Tibial nerve (tissue), 4 donors: ENCODE results near the gene STOX2. TPM values are rescaled to one million over a fixed set of nuclear protein-coding genes. Genes with fewer than 3 reads are reported as not detected.

ENCODE experiments used
- DNase-seq, 2 donors: peaks; one replicate each; pipeline ENCODE4 v3.0.0-alpha.2; 2019; ENCODE audit warnings: low spot score in 2 of 2
- H3K27ac ChIP-seq, 4 donors: fragments of 200-600 bp; sonication (generic) in 3 of 4; one replicate each; pipeline ENCODE4 v1.5.1; 2017 to 2019; ENCODE audit warnings: mild to moderate bottlenecking in 1 of 4
- H3K27me3 ChIP-seq, 2 donors: fragments of 200-600 bp; sonication (generic) in 1 of 2; one replicate each; pipeline versions ENCODE4 v1.5.1 to v1.6.0; 2017 to 2019
- H3K36me3 ChIP-seq, 3 donors: fragments of 200-600 bp; sonication (generic); one replicate each; pipeline ENCODE4 v1.5.1; 2018 to 2019
- H3K4me1 ChIP-seq, 4 donors: fragments of 200-600 bp; sonication (generic) in 3 of 4; one replicate each; pipeline ENCODE4 v1.5.1; 2017 to 2019
- H3K4me3 ChIP-seq, 4 donors: fragments of 200-600 bp; sonication (generic) in 3 of 4; one replicate each; pipeline ENCODE4 v1.5.1; 2017 to 2019; ENCODE audit warnings: mild to moderate bottlenecking in 1 of 4, moderate library complexity in 1 of 4
- H3K9me3 ChIP-seq, 4 donors: fragments of 200-600 bp; sonication (generic) in 3 of 4; one replicate each; pipeline ENCODE4 v1.5.1; 2017 to 2019
- CTCF ChIP-seq, 5 experiments: fragments of 200-600 bp in 3 of 5; fragments of 450-650 bp in 2 of 5; sonication (generic) in 3 of 5; IDR thresholded peaks; one replicate each; pipeline ENCODE4 v1.5.1; 2016 to 2019; ENCODE audit warnings: antibody characterized with exemption in 5 of 5, mild to moderate bottlenecking in 3 of 5, moderate library complexity in 2 of 5
- EP300 ChIP-seq, 2 donors: sonication (generic); formaldehyde crosslinking; IDR thresholded peaks; one replicate each; pipeline ENCODE4 v1.6.1; 2017; ENCODE audit warnings: antibody characterized with exemption in 2 of 2, mild to moderate bottlenecking in 1 of 2
- POLR2A ChIP-seq, 2 donors: fragments of 450-650 bp; IDR thresholded peaks; one replicate each; pipeline ENCODE4 v1.6.1; 2017; ENCODE audit warnings: antibody characterized with exemption in 2 of 2, mild to moderate bottlenecking in 2 of 2, moderate library complexity in 2 of 2
- WGBS, 2 donors: methylation state at CpG; one replicate each; pipeline ENCODE4 v1.1.5; 2018; 5-methylcytosine and 5-hydroxymethylcytosine counted together
- total RNA-seq, 4 donors: library from RNA; depleted of rRNA; stranded (reverse); fragments of >200 nt; gene quantifications; one replicate each; pipeline ENCODE4 v1.1.0, GENCODE V29; 2016

STOX2 gene
- total RNA-seq, 4 donors from 2014 or later, result 11.9 to 28.6 (median 17.9) TPM

DNA sequence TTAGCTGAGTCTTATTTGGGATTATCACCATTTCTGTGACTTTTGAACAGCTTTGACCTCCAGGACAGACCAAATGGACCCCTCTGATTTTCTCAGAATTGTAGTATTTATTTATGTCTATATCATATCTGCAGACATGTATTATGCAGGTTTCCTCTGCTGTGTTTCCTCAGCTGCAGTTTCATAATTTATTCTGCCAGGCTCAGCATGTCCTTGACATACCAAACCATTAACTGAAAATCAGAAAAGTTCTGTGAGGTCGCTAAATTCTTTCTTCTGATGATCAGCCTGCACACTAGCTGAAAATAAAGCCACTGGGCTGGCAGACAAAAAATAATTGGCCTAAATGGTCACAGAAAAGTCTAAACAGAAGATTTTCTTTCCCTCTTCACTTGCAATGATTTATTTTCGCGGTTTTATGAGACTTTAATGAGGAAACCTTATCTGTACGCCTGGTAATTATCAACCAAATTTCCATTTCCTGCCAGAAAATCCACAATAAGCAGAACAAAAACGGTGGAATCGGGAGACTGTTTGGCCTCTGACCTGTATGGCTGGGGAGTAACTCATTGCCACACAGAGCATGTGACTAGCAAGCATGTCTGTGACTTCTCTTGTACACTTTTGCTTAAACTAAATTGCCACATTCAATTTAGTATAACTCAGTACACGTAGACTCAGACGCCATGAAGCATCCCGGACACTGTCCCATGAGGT lies 161.6 kb downstream of the STOX2 start:
- peaks cover 0 to 7% (median 2%) of the 10 kb centered on the region in 4 donors for H3K9me3 ChIP-seq
- peaks cover 0 to 9% (median 0%) of the 10 kb centered on the region in 3 donors for H3K36me3 ChIP-seq
- H3K4me3 ChIP-seq, result no peak overlapping the region
- no peak for DNase-seq
- 48 to 53% methylated on average over 9 of the region's 9 CpGs for WGBS, 2 donors
- TF ChIP-seq CTCF (IDR thresholded peaks at IDR 0.05), result no peak
- TF ChIP-seq EP300 (IDR thresholded peaks at IDR 0.05), result no peak
- TF ChIP-seq POLR2A (IDR thresholded peaks at IDR 0.05), result no peak
- no peaks in the 10 kb centered on the region for H3K27me3 ChIP-seq
- H3K4me1 ChIP-seq, result no peaks in the 10 kb centered on the region
- no peak overlapping the region for H3K27ac ChIP-seq

GRCh38 chr4:184067931-184068554 lies 162.9 kb downstream of the STOX2 start:
- Histone ChIP-seq H3K9me3 (peaks cover 0 to 20% (median 5%) of the 10 kb centered on the region in 4 donors), H3K36me3 (peaks cover 0 to 17% (median 0%) of the 10 kb centered on the region in 3 donors), H3K27me3 (no peaks in the 10 kb centered on the region), H3K27ac (no peak overlapping the region), H3K4me1 (no peaks in the 10 kb centered on the region), H3K4me3 (no peak overlapping the region)
- TF ChIP-seq CTCF (IDR thresholded peaks at IDR 0.05) (no peak), POLR2A (IDR thresholded peaks at IDR 0.05) (no peak), EP300 (IDR thresholded peaks at IDR 0.05) (no peak)
- 70 to 73% methylated on average over 9 of the region's 9 CpGs for WGBS, 2 donors
- no peak for DNase-seq

Other genes with a start within 250 kb of the STOX2 start
- 10 to 100 TPM; 19.8 to 24.9 (median 24.8) TPM for gene RWDD4, start 246.1 kb upstream of the STOX2 start, total RNA-seq
- gene TRAPPC11, start 246.0 kb upstream of the STOX2 start, total RNA-seq, result 10 to 100 TPM; 67.8 to 99.4 (median 83.9) TPM